Right hindlimb (tissue), 1 donor: ENCODE results near the gene MIGA1.
"Not testable (repeated sequence)": the region's sequence is repeated elsewhere in the genome, so short reads cannot be mapped to it uniquely, and the experiment has no call there.

ENCODE experiments used
- DNase-seq: peaks from one replicate; pipeline ENCODE4 v3.0.0-alpha.2; 2018

MIGA1 gene

GRCh38 chr1:77779529-77780281 lies at the start of gene MIGA1:
MIGA1 (plus strand) TSS chr1:77779649; CDS start chr1:77783253, 3,604 bp downstream.
- DNase-seq = peak; percentile 92

GRCh38 chr1:77732090-77732489 lies 47.4 kb upstream of the MIGA1 start:
- DNase-seq = no peak

- no peak for DNase-seq
These were observed 40.2 kb upstream of the MIGA1 start for GRCh38 chr1:77739235-77739634.

- no peak for DNase-seq
These were observed 38.1 kb upstream of the MIGA1 start for GRCh38 chr1:77741316-77741715.

- DNase-seq = no peak
These were observed 37.4 kb upstream of the MIGA1 start for GRCh38 chr1:77742011-77742555.

- no peak for DNase-seq
These were observed 34.9 kb upstream of the MIGA1 start for GRCh38 chr1:77744576-77744975.

- not testable (repeated sequence) for DNase-seq
These were observed 30.0 kb upstream of the MIGA1 start for GRCh38 chr1:77749489-77749888.

- no peak for DNase-seq
These were observed 23.2 kb upstream of the MIGA1 start for GRCh38 chr1:77756052-77756754.

GRCh38 chr1:77757066-77757584 lies 22.3 kb upstream of the MIGA1 start:
- DNase-seq = no peak

GRCh38 chr1:77757603-77758002 lies 21.8 kb upstream of the MIGA1 start:
- DNase-seq = no peak

GRCh38 chr1:77759071-77760028 lies 20.1 kb upstream of the MIGA1 start, which contains the start of gene USP33:
USP33 (minus strand) TSS chr1:77759852; CDS start chr1:77741697, 18,155 bp downstream.
- peak; percentile 92 for DNase-seq

GRCh38 chr1:77762072-77762476 lies 17.4 kb upstream of the MIGA1 start:
- DNase-seq = no peak

- no peak for DNase-seq
These were observed 11.4 kb upstream of the MIGA1 start for GRCh38 chr1:77768006-77768405.

GRCh38 chr1:77776007-77776700 lies 3.3 kb upstream of the MIGA1 start:
- DNase-seq = no peak

GRCh38 chr1:77781683-77782082 lies 2.2 kb downstream of the MIGA1 start:
- DNase-seq = no peak

GRCh38 chr1:77783141-77783540 lies 3.7 kb downstream of the MIGA1 start:
- no peak for DNase-seq

- not testable (repeated sequence) for DNase-seq
These were observed 6.8 kb downstream of the MIGA1 start for GRCh38 chr1:77786093-77786741.

- no peak for DNase-seq
These were observed 15.1 kb downstream of the MIGA1 start for GRCh38 chr1:77794550-77794949.

GRCh38 chr1:77796695-77797405 lies 17.4 kb downstream of the MIGA1 start:
- no peak for DNase-seq

- DNase-seq = no peak
These were observed 18.5 kb downstream of the MIGA1 start for GRCh38 chr1:77797991-77798390.

- no peak for DNase-seq
These were observed 22.6 kb downstream of the MIGA1 start for GRCh38 chr1:77802026-77802425.
